Astrocyte of the cerebellum (primary cell): ENCODE data around the gene RBFOX2.

Experiments
- DNase-seq: peaks from one replicate; pipeline ENCODE4 v3.0.0-alpha.2; 2011; ENCODE audit warnings: low read depth
- H3K4me3 ChIP-seq: 2 replicates; pipeline ENCODE4 v1.5.1; 2011; ENCODE audit warnings: mild to moderate bottlenecking, low read depth, low read length, moderate library complexity
- in situ Hi-C: cut with HindIII; loops from 2 replicates; pipeline ENCODE4 v1.10.0; 2017; ENCODE audit warnings: low sequenced_read_pairs
- TF ChIP-seq, protein P1 (sequence below): IDR thresholded peaks from 2 replicates; pipeline ENCODE4 v1.5.1; 2012; ENCODE audit warnings: low read length, low read depth, moderate library complexity, mild to moderate bottlenecking; ENCODE audit errors: missing control alignments

Gene RBFOX2

DNA sequence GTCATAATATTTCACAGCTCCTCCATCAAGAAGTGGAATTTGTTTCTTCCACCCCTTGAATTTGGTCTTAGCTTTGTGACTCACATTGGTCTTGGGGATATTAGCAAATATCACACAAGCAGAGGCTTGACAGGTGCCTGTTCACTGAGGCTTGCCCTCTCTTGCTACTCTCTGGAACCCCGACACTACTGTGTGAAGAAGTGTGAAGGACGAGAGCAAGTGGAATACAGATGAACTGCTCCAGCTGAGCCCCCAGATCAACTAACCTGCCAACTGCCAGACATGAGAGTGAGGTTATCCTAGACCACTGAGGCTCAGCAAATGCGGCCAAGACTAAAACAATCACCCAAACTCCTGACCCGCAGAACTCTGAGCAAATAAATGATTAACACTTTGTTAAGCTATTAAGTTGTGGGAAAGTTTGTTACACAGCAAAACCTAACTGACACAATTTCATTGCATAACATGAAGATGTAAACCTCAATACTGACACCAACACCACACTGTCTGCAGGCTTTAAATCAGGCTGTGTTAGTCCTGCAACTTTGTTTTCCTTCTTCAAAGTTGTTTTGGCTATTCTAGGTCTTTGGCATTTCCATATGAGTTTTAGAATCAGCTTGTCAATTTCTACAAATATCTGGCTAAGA, 168.4 kb downstream of the RBFOX2 start:
- in situ Hi-C loops = no loop called here
- TF ChIP-seq, protein P1, sequence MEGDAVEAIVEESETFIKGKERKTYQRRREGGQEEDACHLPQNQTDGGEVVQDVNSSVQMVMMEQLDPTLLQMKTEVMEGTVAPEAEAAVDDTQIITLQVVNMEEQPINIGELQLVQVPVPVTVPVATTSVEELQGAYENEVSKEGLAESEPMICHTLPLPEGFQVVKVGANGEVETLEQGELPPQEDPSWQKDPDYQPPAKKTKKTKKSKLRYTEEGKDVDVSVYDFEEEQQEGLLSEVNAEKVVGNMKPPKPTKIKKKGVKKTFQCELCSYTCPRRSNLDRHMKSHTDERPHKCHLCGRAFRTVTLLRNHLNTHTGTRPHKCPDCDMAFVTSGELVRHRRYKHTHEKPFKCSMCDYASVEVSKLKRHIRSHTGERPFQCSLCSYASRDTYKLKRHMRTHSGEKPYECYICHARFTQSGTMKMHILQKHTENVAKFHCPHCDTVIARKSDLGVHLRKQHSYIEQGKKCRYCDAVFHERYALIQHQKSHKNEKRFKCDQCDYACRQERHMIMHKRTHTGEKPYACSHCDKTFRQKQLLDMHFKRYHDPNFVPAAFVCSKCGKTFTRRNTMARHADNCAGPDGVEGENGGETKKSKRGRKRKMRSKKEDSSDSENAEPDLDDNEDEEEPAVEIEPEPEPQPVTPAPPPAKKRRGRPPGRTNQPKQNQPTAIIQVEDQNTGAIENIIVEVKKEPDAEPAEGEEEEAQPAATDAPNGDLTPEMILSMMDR = no peak
- no peak overlapping the region for H3K4me3 ChIP-seq
- DNase-seq = no peak

DNA sequence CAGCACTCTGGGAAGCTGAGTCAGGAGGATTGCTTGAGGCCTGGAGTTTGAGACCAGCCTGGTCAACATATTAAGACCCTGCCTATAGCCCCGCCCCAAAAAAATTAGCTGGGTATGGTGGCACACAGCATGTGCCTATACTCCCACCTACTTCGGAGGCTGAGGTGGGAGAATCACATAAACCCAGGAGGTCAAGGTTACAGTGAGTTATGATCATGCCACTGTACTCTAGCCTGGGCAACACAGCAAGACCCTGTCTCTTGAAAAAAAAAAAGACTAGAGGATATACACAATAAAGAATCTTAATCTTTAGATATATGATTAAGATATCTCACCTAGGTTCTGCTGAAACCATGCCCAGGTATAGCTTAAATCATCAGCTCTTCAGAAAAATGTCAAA, 174.3 kb downstream of the RBFOX2 start:
- TF ChIP-seq, protein P1 = no peak
- in situ Hi-C loops = no loop called here
- no peak for DNase-seq
- H3K4me3 ChIP-seq = no peak overlapping the region

DNA sequence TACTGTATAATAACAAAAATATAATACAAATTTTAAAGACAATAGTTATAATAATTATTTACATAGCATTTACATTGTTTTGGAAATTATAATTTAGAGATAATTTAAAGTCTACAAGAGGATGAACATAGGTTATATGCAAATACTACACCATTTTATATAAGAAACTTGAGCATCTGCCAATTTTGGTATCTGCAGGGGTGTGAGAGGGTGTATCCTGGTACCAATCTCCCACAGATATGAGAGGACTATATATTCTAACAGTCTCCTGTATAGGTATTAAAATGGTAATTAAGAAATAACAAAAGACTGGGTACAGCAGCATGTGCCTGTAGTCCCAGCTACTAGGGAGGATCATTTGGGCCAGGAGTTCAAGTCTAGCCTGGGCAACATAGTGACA, 176.5 kb downstream of the RBFOX2 start:
- in situ Hi-C loops = no loop called here
- TF ChIP-seq, protein P1 = no peak
- no peak overlapping the region for H3K4me3 ChIP-seq
- no peak for DNase-seq

DNA sequence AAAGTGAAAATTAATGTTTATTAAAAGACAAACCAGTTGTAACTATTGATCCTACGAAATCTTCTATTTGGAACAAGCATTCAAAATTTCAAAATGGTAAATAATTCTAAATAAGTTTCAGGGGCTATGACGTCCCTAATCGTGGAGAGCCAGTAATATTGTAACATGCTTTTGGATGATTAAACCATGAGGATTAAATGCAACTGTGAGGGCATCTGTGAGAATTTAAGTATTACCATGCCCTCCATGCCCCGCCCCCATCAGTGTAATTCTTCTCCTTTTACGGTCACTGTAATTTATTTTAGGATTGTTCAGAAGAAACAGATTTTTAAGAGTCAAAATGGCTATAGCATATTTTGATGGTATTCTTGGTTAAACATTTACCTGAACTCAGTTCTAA, 177.8 kb downstream of the RBFOX2 start:
- H3K4me3 ChIP-seq = no peak overlapping the region
- in situ Hi-C loops = no loop called here
- DNase-seq = no peak
- TF ChIP-seq, protein P1 = no peak

DNA sequence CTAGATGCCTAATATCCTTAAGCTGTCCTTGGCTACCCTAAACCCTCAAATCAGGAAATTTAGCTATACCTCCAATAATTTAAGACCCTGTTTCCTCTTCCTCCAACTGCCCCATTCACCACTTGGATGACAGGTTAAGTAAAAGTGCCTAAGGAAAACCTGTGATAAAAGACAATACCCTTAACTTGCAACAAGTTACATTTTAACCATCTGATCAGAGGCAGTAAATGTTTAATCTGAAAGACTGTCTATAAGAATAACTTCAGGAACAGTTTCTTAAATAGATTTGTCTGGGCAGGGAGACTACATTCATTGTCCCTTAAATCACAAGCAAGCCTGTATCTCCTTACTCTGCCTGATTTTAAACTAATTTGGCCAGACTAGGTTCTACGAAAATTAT, 181.8 kb downstream of the RBFOX2 start:
- TF ChIP-seq, protein P1 = no peak
- in situ Hi-C loops = no loop called here
- H3K4me3 ChIP-seq = no peak overlapping the region
- DNase-seq = no peak

DNA sequence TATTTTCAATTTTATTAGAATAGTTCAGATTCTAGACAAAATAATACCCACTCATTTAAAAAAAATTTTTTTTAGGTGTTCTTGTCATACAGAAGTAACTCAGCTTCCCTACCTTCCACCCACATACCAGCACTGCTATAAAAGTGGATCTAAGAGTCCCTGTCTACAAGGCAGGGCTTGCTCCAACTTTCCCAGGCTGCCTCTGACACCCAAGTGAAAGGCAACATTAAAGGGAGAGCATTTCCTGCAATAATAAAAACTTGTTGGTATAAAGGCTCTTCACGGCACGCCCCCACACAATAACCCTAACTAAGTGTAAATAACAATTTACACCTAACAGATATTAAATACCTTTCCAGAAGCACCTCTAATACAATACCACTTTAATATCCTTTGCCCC, 183.7 kb downstream of the RBFOX2 start:
- H3K4me3 ChIP-seq = no peak overlapping the region
- in situ Hi-C loops = no loop called here
- DNase-seq = no peak
- TF ChIP-seq, protein P1 = no peak
